Osteoblast (primary cell): Measurements from ENCODE around the gene MAP3K7CL. TPM values are rescaled to one million over a fixed set of nuclear protein-coding genes. Genes with fewer than 3 reads are reported as not detected.

Experiments
- DNase-seq: peaks from one replicate; pipeline ENCODE4 v3.0.0; 2011; ENCODE audit warnings: low spot score, mixed read lengths; ENCODE audit not compliant: insufficient read length; ENCODE audit errors: missing footprints
- H2AFZ ChIP-seq: 2 replicates; pipeline ENCODE4 v1.6.0; 2011; ENCODE audit warnings: mild to moderate bottlenecking, low read length
- H3K27ac ChIP-seq: 2 replicates; pipeline ENCODE4 v1.5.1; 2011; ENCODE audit warnings: mild to moderate bottlenecking, low read depth, low read length, moderate library complexity
- H3K27me3 ChIP-seq: 2 replicates; pipeline ENCODE4 v1.6.0; 2012; ENCODE audit warnings: mild to moderate bottlenecking, control low read depth, inconsistent platforms, low read length, moderate library complexity; ENCODE audit not compliant: insufficient read depth
- H3K36me3 ChIP-seq: 2 replicates; pipeline ENCODE4 v1.5.1; 2011; ENCODE audit warnings: mild to moderate bottlenecking, low read length, control low read depth, moderate library complexity; ENCODE audit not compliant: insufficient read depth
- H3K4me1 ChIP-seq: 2 replicates; pipeline ENCODE4 v1.5.1; 2011; ENCODE audit warnings: mild to moderate bottlenecking, low read length, control low read depth, moderate library complexity; ENCODE audit not compliant: insufficient read depth
- H3K4me2 ChIP-seq: 2 replicates; pipeline ENCODE4 v1.6.0; 2011; ENCODE audit warnings: mild to moderate bottlenecking, low read length; ENCODE audit not compliant: insufficient read depth
- H3K4me3 ChIP-seq: fragments of 200-600 bp; sonication (generic); 3 replicates; pipeline ENCODE4 v1.5.1; 2012; ENCODE audit warnings: mild to moderate bottlenecking, low read length, inconsistent platforms; ENCODE audit not compliant: insufficient read depth
- H3K79me2 ChIP-seq: 2 replicates; pipeline ENCODE4 v1.6.0; 2012; ENCODE audit warnings: mild to moderate bottlenecking, low read length, control low read depth, inconsistent platforms; ENCODE audit not compliant: insufficient read depth
- H3K9me3 ChIP-seq: 2 replicates; pipeline ENCODE4 v1.5.1; 2011; ENCODE audit warnings: low read depth, low read length, control low read depth
- H4K20me1 ChIP-seq: 2 replicates; pipeline ENCODE4 v1.6.0; 2012; ENCODE audit warnings: mild to moderate bottlenecking, low read length, control low read depth; ENCODE audit not compliant: insufficient read depth
- total RNA-seq: library from RNA; depleted of rRNA; stranded (reverse); fragments of >200 nt; gene quantifications from 2 replicates; pipeline ENCODE4 v1.2.3, GENCODE V29; 2012
- TF ChIP-seq, protein P1 (sequence below): IDR thresholded peaks from 2 replicates; pipeline ENCODE4 v1.5.1; 2011; ENCODE audit warnings: mild to moderate bottlenecking, low read depth, low read length, moderate library complexity; ENCODE audit errors: extremely low read depth

Gene MAP3K7CL
- total RNA-seq, 1 donor = 19.9 TPM

DNA sequence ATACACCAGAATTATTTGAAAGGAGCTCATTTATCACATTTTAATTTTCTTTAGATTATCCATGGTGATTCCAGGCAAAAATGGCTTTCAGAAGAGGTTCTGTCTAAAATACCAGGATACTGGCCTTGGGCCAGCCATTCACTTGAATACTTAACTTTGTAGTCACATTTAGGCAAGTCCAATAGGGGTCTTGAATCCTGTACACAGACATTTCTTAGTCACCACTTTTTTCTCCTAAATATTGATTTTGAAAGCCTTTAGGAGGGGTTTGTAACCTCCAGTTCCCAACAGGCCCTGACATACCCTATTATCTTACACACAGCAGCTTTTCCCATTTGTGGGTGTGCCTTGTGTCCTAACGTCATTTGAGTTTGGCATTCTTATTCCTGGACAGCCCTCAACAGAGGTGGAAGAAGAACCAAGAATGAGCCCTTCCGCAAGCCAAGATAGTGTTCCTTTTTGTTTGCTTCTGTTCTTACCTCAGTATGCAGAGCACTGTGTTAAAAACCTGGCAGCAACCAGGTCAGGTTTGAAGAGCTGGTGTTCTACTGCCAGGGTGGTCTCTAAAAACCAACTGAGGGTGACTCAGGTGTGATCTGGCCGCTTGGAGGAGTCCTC lies 19.5 kb downstream of the MAP3K7CL start:
- Histone ChIP-seq H4K20me1 (no peaks in the 10 kb centered on the region), H2AFZ (no peak overlapping the region), H3K79me2 (no peaks in the 10 kb centered on the region), H3K4me1 (peaks cover 58% of the 10 kb centered on the region), H3K9me3 (no peaks in the 10 kb centered on the region), H3K4me2 (no peak overlapping the region), H3K4me3 (no peak overlapping the region), H3K27me3 (no peaks in the 10 kb centered on the region), H3K27ac (peak overlapping the region; percentile 4), H3K36me3 (peaks cover 3% of the 10 kb centered on the region)
- DNase-seq = no peak
- TF ChIP-seq, protein P1, sequence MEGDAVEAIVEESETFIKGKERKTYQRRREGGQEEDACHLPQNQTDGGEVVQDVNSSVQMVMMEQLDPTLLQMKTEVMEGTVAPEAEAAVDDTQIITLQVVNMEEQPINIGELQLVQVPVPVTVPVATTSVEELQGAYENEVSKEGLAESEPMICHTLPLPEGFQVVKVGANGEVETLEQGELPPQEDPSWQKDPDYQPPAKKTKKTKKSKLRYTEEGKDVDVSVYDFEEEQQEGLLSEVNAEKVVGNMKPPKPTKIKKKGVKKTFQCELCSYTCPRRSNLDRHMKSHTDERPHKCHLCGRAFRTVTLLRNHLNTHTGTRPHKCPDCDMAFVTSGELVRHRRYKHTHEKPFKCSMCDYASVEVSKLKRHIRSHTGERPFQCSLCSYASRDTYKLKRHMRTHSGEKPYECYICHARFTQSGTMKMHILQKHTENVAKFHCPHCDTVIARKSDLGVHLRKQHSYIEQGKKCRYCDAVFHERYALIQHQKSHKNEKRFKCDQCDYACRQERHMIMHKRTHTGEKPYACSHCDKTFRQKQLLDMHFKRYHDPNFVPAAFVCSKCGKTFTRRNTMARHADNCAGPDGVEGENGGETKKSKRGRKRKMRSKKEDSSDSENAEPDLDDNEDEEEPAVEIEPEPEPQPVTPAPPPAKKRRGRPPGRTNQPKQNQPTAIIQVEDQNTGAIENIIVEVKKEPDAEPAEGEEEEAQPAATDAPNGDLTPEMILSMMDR = no peak

DNA sequence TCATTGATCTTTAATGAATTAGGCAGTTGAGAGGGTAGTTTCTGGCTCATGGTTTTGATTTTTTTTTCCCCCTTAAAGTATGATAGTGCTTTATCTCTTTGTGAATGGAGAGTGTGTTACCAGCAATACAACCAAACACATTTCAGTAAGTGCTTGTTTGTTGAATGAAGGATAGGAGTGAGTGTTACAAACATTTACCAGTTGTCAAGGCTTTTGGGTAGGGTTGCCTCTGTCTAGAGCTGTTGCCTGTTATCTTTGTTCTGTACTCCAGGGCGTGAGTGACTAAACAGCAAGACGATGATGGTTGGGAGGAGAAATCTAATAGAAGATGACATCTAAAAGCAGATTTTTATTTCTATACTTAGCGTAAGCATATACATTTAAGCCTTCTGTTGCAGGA lies 21.5 kb downstream of the MAP3K7CL start:
- Histone ChIP-seq H3K9me3 (no peaks in the 10 kb centered on the region), H3K36me3 (peaks cover 3% of the 10 kb centered on the region), H3K27me3 (no peaks in the 10 kb centered on the region), H2AFZ (no peak overlapping the region), H3K4me2 (no peak overlapping the region), H3K4me3 (no peak overlapping the region), H4K20me1 (no peaks in the 10 kb centered on the region), H3K79me2 (no peaks in the 10 kb centered on the region), H3K27ac (no peak overlapping the region), H3K4me1 (peaks cover 50% of the 10 kb centered on the region)
- DNase-seq = no peak
- TF ChIP-seq, protein P1 = no peak

DNA sequence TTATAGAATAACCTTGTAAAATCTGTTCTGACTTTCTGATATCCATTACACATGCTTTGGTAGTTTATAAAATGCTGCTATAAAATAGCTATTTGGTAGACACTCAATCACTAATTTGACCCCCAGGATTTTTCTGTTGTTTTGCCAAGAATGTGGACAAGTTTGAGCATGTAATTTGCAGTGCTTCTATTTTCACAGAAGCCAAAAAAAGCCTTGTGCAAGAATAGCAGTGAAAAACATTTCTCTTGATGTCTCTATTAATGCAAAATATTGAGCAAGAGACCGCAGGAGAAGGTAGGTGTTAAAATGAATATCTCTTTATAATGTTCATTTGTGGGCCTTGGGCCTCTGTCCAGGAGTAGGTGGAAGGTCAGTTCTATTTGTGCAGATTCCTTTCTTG lies 22.5 kb downstream of the MAP3K7CL start:
- Histone ChIP-seq H3K4me2 (no peak overlapping the region), H3K9me3 (no peaks in the 10 kb centered on the region), H3K36me3 (peaks cover 3% of the 10 kb centered on the region), H3K27ac (no peak overlapping the region), H3K4me1 (peaks cover 41% of the 10 kb centered on the region), H4K20me1 (no peaks in the 10 kb centered on the region), H3K79me2 (no peaks in the 10 kb centered on the region), H2AFZ (no peak overlapping the region), H3K4me3 (no peak overlapping the region), H3K27me3 (no peaks in the 10 kb centered on the region)
- DNase-seq = no peak
- TF ChIP-seq, protein P1 = no peak

DNA sequence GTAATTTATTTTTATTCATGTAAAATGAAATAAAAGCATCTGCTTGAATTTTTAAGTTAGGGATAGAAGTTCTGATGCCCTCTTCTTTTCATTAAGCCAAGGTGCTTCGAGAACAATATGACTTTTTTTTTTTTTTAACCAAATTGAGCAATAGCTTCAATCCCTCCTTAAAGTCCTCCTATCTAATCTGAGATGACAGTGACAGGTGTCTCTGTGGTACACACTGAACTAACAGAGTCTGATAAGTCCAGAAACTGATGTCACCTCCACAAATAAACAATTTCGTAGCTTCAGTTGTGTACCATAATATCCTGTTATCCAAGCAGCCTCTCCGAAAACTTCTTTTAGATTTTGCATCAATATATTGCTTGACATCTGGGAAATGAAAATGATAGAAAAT lies 23.8 kb downstream of the MAP3K7CL start:
- peaks cover 28% of the 10 kb centered on the region for H3K4me1 ChIP-seq
- no peak overlapping the region for H3K27ac ChIP-seq
- H3K4me2 ChIP-seq = no peak overlapping the region
- no peaks in the 10 kb centered on the region for H3K79me2 ChIP-seq
- H3K27me3 ChIP-seq = no peaks in the 10 kb centered on the region
- no peak overlapping the region for H2AFZ ChIP-seq
- no peak overlapping the region for H3K4me3 ChIP-seq
- DNase-seq = no peak
- H3K36me3 ChIP-seq = peaks cover 3% of the 10 kb centered on the region
- no peaks in the 10 kb centered on the region for H3K9me3 ChIP-seq
- TF ChIP-seq, protein P1 = no peak
- H4K20me1 ChIP-seq = no peaks in the 10 kb centered on the region
